Stimulated activated CD4-positive, alpha-beta T cell treated with anti-CD3 and anti-CD28 coated beads, Interleukin-12 subunit alpha, Interleukin-12 subunit beta, amount 100 ng/mL, for 4 hours (primary cell): ENCODE results near the gene SLC24A4.
"Not testable (repeated sequence)": the region's sequence is repeated elsewhere in the genome, so short reads cannot be mapped to it uniquely, and the experiment has no call there.

ENCODE experiments used
- DNase-seq: peaks from one replicate; pipeline ENCODE4 v3.0.0-alpha.2; 2020

SLC24A4 gene

DNA sequence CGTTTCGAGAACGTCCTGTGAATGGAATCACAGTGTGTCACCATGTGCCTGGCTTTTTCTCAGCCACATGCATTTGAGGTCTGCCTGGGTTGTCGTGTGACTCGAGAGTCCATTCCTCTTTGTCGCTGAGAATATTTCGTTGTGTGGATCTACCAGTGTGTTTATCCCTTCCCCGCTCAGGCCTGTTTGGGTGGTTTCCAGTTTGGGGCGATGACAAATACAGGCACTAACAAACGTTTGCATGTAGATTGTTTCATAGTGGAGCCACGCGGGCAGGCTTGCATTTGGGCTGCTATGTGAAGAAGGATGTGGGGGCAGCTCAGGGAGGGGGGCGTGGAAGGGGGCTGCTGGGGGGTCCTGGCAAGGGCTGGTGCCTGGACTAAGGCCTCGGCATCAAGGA is 204.8 kb downstream of the SLC24A4 start:
- DNase-seq, result no peak

DNA sequence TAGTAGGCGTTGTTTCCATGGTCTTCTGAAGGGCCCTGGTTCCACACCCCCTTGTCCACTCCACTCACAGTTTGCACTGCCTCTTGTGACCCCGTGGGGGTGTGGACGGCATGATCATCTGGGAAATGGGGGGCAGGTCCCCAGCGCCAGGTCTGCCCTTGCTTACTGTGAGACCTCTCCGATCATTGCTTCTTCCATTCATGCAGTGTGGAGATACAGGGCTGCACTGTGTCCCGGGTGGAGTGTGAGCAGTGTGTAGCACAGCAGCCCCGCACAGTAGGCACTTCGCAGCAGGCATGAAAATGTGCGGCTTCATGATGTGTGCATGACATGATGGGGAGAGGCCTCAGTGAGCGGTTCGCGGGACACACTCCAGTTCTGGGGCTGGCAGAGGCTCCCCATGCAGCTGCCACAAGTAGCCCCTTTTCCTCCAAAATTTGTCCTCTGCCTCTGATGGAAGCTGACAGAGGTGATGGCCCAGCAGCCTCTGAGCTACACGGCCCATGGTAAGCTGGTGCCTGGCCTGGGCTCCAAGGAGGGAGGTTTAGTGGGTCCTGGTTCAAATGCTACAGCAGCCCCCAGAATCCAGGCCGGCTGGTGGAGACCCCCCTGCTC is 205.6 kb downstream of the SLC24A4 start:
- no peak for DNase-seq

DNA sequence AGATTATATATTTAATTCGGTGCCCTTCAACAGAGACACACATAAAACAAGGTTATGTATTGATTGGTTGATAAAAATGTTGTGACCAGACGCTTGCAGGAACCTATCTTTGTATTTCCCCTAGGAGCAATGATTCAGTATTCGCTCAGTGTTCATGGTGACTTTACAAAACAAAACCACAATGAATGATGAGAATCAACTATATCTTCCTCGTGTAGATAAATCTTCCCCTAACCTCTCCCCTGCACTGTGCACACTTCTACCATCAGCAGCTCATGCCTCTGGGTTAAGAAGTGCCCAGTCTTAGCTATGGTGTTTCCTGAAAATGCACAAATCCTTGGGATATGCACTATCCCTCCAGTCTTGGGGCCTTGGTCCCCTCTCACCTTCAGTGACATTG is 206.9 kb downstream of the SLC24A4 start:
- DNase-seq, result no peak

DNA sequence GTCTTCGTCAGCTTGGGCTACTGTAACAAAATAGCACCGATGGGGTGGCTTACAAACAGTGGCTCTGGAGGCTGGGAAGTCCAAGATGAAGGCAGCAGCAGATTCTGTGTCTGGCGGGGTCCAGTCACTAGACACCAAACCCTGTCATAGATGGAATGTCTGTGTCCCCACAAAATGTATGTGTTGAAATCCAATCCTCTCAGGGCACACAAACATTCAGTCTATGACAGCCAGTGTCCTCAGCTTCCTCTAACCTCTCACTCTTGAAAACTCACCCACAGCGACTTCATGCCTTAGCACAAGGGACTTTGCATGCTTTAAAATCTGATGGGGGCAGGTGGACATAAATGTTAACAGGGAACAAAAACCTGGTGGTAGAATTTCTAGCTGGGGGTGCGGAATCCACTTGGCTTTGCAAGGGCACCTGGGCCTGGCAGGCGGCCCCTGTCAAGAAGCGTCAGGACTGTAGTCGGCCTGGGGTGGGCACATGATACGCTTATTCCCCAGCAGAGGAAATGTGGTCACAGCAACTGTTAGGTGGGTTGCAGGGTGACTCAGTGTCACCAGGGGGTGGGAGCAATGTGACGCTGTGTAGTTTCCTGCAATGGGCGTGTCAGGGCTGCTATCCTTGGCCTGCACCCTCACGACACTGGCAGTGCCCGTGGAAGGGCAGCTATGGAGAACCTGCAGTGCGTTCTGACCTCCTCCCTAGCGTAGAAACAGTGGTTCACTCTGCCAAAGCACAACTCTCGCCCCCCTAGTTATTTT is 208.3 kb downstream of the SLC24A4 start:
- peak; percentile 24 for DNase-seq

DNA sequence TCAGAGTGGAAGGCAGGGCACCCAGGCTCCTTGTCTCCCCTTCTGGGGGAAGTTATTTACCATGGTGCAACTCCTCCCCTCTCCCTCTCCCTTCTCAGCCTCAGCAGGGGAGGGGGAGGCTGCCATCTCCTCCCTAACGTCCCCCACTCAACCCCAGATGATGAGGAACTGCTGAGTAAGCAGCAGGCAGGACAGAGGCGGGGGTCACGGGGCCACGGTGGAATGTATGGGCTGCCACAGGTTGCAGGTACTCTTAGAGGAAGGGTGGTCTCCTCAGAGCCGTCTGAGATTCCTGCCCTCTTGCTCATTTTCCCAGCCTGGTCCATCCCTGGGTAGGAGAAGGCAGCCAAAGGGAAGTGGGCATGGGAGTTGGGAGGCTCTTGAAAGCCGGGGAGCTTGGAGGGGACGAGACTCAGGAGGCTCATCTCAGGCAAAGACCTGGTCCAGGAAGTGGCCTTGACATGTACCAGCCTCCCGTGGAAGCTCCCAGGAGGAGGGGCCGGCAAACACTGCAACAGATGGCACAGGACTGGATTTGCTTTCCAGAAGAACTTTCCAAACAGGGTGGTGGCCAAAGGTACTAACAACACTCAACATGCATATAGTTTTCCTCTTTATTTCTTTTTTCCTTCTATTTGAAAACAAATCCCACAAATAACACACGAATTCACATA is 209.7 kb downstream of the SLC24A4 start:
- no peak for DNase-seq

DNA sequence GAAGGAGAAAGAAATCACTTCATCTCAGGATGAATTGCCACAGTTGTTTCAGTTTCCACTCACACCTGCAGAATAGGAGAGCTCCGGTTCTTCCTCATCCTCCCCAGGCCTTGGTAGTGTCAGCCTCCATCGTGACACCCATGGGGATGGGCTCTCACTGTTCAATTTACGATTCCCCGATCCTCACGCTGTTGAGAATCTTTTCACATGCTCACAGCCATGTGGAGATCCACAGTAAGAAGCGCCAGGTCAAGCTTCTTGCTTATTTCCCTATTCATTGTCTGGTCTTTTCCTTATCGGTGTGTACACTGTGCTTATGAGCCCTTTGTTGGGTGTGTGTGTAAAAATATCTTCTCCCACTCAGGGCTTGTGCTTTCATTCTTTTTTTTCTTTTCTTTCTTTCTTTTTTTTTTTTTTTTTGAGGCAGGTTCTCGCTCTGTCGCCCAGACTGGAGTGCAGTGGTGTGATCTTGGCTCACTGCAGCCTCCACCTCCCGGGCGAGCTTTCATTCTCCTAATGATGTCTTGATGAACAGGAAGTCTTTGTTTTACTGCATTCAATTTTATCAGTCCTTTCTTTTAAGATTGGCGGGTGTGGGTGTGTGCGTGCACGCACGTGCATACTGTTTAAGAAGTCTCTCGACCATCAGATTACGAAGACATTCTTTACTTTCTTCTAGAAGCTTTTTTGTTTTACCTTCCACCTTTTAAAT is 212.1 kb downstream of the SLC24A4 start:
- no peak for DNase-seq

DNA sequence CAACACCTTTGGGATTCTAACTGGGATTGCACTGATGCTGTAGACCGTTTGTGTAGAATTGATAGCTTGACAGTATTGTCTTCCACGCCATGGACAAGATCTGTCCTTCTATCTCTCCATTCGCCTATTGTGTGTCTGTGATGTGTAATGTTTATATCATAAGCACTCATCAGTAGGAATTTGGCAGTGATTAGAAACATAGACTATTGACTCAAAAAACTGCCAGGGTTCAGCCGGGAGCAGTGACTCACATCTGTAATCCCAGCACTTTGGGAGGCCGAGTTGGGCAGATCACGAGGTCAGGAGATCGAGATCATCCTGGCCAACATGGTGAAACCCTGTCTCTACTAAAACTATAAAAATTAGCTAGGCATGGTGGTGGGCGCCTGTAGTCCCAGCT is 213.3 kb downstream of the SLC24A4 start:
- not testable (repeated sequence) for DNase-seq

DNA sequence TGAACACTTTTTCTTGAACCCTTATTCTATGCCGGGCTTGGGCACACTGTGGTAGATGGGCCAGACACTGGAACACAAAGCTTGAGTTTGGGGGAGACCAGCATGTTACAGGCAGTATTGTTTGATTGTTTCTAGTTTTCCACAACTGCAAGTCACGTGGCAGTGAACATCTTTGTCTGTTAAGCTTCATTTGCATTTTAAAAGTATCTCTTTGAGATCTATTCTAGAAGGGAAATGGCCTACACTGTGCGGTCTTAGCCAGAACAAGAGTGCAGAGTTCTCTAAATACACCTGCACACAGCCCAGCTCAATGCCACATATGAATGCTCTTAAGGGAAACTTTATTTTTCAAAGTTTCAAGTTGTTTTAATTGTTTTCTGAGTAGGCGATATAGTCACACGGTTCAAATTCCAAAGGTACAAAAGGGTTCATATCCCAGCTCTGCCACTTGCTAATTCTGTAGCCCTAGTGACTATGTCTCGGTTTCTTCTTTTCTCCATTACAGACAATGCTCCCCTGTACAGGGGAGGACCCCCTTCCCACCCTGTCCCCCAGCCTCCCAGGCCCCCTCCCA is 215.5 kb downstream of the SLC24A4 start:
- no peak for DNase-seq

DNA sequence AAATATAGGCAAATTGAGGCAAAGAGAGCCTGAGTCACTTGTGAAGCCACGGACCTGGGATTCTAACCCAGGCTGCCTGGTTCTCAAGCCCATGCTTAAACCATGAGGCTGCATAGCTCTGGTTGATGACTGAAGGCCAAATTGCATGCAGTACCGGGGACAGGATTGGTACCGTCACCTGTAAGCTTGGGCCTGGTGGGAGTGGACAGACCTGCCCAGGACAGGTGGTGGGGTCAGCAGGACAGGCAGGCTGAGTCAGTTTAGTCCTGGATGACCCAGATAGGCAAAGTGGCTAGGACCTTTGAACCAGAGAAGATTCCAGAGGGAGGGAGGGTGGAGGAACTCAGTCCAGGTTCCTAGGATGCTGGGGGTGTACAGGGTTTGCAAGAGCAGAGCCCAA is 216.5 kb downstream of the SLC24A4 start:
- no peak for DNase-seq

DNA sequence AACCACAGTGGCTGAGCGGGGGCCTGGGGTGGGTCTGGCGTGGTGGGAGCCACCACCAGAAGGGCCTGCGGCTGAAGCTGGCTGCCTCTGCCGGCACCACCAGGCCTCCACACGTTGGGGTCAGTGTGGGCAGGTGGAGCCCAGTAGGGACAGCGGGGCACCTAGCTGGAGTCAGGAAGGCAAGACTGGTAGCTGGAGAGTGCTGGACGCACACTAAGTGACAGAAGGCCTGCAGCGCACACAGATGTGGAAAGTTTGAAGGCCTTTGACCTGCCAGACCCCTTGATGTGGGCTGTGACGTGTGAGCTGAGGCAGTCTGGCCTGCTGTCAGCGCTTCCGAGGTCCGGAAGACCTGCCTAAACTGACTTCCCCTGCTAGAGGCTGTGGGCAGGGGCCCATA is 216.9 kb downstream of the SLC24A4 start:
- no peak for DNase-seq

DNA sequence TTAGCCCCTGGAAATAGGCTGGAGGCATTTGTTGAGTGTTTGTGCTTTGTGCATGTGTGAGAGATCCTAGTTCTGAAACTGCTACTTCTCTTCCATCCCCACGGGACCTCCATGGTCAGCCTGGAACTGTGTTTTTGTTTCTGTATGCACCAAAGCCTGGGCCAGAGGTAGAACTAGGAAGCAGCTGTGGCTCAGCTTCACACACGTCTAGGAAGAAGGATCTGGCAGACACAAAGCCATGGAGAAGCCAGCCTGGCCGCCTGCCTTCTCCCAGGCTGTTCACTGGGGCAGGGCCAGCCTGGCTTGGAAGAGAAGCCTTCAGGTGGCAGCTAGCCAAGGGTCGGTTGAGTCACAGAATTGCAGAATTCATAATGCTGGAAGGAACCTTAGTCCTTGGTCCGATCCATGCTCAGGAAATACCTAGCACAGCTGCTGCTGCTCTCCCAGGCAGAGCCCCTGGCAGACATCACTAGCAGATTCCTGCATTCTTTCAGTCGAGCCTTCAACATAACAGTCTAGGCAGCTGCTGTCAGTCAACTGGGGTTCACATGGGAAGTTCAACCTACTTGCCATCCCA is 217.6 kb downstream of the SLC24A4 start:
- no peak for DNase-seq

DNA sequence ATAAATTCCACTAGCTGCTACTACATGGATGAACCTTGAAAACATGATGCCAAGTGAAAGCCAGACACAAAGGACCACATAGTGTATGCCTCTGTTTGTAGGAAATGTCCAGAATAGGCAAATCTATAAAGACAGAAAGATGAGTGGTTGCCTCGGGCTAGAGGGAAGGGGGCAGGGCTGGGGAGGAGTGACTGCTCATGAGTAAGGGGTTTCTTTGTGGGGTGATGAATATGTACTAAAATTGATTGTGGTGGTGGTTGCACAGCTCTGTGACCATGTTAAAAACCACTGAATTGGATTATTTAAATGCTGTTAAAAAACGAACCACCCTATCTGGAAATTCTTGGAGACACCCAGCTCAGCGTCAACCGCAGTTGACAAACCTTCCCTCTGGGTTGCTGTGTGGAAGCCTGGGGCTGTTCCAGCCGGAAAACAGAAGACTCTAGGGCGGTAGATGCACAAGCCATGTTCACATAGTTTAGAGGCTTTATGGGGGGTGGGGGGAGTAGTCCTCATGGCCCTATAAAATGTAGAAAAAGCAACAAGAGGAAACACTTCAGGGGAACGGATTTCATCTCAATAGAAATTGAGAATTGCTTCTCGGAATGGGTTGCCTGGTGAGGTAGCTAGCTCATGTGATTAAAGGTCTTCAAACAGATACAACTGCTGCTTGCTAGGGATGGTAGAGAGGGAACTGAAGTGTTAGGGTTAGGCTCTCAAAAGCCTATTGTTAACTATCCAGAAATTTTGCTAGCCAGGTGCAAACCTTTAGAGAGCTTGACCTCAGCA is 220.0 kb downstream of the SLC24A4 start:
- DNase-seq, result no peak

DNA sequence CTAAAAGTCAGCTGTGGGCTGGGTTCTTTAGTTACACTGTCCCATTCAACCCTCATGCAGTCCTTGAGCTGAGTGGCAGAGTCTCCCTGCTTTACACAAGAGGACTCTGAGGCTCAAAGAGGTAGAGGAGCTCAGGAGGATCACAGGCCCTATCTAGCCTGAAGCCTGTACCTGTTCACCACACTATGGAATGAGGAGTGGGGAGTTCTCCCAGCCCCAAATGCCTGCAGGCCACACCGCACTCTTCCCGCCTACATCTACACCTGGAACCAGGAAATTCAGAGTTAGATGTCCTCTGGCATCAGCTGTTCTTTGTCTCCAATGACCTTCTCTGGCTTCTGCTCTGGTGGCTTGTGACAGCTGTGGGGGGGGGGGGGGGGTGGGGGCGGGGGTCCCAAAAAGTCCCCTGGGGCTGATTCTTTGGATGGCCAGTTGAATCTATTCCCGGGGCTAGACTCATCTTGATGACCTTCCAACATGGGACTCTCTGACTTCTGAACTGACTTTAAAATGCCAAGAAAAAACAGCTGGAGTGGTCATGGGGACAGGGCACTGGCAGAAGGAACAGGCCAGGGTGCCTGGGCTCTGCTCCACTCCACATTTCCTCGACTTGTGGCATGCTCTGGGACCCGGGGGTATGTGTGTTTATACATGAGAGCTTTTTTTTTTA is 221.2 kb downstream of the SLC24A4 start:
- no peak for DNase-seq

DNA sequence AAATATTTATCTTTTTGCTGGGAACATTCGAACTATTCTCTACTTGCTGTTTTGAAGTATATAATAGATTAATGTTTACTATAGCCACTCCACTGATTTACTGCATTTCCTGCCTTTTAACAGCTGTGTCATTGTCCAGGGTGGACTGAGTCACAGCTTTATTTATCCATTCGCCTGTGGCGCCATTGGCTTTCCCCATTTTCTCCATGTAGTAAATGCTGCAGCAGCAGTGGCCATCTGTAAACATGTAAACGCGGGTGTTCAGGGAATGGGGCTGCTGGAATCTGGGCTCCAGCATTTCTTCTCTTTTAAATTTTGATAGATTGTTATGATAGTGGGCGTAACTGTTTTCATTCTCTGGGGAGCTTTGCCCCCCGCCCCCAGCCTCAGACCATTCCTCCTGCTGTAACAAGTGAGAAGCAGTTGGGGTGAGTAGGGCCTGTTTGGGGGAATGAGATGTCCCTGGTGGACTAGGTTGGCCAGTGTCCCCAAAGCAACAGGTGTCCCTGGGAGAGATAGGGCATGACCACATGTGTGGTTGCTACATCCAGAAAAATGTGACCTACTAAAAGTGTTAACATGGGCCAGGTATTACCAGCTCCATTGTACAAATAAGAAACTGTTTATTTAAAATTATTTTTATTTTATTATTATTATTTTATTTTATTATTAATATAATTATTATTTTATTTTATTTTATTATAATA is 223.5 kb downstream of the SLC24A4 start:
- DNase-seq, result no peak

DNA sequence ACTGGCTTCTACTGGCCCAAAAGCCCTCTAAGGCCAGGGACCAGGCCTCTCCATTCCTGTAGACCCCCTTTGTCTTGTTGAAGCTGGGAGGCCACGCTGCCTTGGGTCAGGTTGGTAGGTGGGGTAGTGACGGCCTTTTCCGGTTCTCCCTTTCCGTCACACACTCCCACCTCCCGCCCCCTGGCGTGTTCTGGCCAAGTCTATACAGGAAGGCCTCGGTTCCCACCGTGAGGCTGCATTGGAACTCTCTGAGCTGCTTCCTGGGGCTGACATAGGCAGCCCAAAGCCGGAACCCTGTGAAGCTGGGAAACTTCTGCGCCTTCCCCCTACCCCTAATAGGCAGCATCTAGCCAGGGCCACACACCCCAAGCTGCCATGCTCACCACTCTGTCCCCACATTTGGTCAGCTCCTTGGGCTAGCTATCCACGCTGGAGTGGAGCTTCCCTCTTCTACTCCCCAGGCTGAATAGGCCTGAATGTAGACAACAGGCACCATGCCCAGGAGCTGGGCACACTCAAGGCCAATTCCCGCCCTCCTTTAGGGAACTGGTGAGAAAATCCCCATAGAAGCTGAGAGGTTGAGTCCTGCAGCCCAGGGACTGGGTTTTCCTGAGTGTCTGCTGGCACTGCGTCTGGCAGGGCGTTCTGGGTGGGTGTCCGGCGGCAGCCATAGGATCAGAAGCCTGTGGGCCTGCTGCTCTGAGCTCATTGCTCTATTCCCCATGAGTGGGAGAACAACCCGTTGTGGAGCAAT is 226.3 kb downstream of the SLC24A4 start:
- DNase-seq, result no peak

DNA sequence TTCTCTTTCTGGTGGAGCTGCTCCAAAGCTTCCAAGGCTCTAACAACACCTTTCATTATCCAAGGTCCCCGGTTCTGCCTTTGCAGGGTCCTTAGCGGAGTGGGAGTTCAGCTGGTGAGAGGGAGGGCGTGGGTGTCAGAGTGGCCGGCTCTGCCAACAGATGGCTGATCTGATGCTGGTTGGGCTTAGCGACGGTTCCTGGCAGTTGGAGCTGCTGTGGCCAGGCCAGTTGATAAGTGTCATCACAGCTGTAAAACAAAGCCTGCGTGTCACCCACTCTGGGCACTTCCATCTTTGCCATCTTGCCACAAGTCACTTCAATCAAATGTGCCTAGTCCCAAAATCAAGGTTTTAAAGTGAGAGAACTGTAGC is 226.9 kb downstream of the SLC24A4 start:
- DNase-seq, result no peak
